ENCODE results near the gene RUNX1. TPM values are rescaled to one million over a fixed set of nuclear protein-coding genes. Genes with fewer than 3 reads are reported as not detected.

RUNX1 gene
- total RNA-seq, 2 experiments from 2014 or later = 50.6 to 55.8 TPM

DNA sequence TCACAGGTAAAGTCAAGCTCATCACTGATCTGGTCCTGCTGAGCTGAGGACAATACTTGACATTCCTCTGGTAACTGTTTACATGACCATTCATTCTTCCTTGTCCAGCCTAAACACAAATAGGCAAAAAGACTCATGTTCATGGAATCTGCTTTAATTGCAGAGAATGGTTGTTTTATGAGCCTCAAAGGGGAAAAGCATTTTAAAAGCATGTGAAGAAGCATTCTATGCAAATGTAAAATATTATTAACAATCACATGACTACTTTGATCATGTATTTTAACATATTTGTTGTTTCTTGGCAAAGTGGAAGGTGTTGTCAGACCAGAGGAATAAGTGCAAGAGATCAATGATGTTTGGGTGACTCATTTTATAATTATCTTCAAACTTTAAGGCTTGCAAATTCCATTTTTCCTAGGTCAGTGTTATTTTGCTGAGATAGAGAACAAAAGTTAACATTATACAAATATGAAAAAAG is 133.7 kb downstream of the RUNX1 start:
- Mint-ChIP-seq H3K36me3 (no peaks in the 10 kb centered on the region), H3K4me3 (no peak overlapping the region)
- POLR2A ChIA-PET = no interaction called here

DNA sequence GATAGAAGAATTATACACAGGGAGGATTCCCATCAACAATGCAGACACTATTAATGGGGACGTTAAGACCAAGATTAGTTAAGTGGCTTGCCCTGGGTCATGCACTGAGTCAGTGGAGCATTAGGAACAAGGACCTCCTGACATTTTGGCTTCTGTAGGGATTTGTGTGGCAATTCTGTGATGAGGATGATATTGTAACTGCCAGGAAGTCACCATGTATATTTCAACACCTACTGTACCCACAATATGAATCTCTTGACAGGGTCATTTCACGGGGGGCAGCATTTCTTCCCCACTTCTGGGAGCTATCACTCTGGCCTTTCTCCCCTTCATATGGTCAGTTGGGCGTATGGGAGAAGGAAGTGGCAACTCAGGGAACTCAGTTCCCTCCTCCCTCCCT is 134.9 kb downstream of the RUNX1 start:
- Mint-ChIP-seq H3K4me1 (ENCODE audit: low read depth) (peaks cover 52% of the 10 kb centered on the region), H3K27ac (no peak overlapping the region), H3K4me3 (no peak overlapping the region), H3K36me3 (no peaks in the 10 kb centered on the region), H3K27me3 (no peaks in the 10 kb centered on the region), H3K9me3 (no peaks in the 10 kb centered on the region)
- DNase-seq = no peak
- ChIA-PET CTCF (interaction anchor here (0.7 to 1.2 kb wide), 3 partner anchors 19 to 47 kb away, joined by 3 read pairs; no protein-coding TSS in a partner anchor), POLR2A (no interaction called here)
- intact Hi-C loops (cut with micrococcal nuclease) = no loop called here

More for the DNA sequence above, 133.7 kb downstream of the RUNX1 start:
- peaks cover 52% of the 10 kb centered on the region for H3K4me1 Mint-ChIP-seq (ENCODE audit: low read depth)
- CTCF ChIA-PET = interaction anchor here (1.2 kb wide), 1 partner anchor 18 kb away, joined by 3 read pairs; no protein-coding TSS in a partner anchor
- no peak for DNase-seq
- no peaks in the 10 kb centered on the region for H3K9me3 Mint-ChIP-seq
- no peaks in the 10 kb centered on the region for H3K27me3 Mint-ChIP-seq
- H3K27ac Mint-ChIP-seq = no peak overlapping the region
- intact Hi-C loops (cut with micrococcal nuclease) = no loop called here

GRCh38 chr21:34913811-34914210 is 135.3 kb downstream of the RUNX1 start:
- no peaks in the 10 kb centered on the region for H3K36me3 Mint-ChIP-seq
- no peak overlapping the region for H3K27ac Mint-ChIP-seq
- H3K27me3 Mint-ChIP-seq = no peaks in the 10 kb centered on the region
- H3K4me1 Mint-ChIP-seq (ENCODE audit: low read depth) = peaks cover 55% of the 10 kb centered on the region
- no peaks in the 10 kb centered on the region for H3K9me3 Mint-ChIP-seq
- CTCF ChIA-PET = interaction anchor here (1.2 kb wide), 1 partner anchor 33 kb away, joined by 3 read pairs; no protein-coding TSS in a partner anchor
- intact Hi-C loops (cut with micrococcal nuclease) = no loop called here
- DNase-seq = no peak
- POLR2A ChIA-PET = no interaction called here
- no peak overlapping the region for H3K4me3 Mint-ChIP-seq

- Mint-ChIP-seq H3K4me1 (ENCODE audit: low read depth) (peaks cover 66% of the 10 kb centered on the region), H3K27ac (no peak overlapping the region), H3K9me3 (no peaks in the 10 kb centered on the region), H3K4me3 (no peak overlapping the region), H3K27me3 (no peaks in the 10 kb centered on the region), H3K36me3 (no peaks in the 10 kb centered on the region)
- ChIA-PET CTCF (no interaction called here), POLR2A (no interaction called here)
- intact Hi-C loops (cut with micrococcal nuclease) = no loop called here
- DNase-seq = no peak
Measured at GRCh38 chr21:34912022-34912945, 136.8 kb downstream of the RUNX1 start.

DNA sequence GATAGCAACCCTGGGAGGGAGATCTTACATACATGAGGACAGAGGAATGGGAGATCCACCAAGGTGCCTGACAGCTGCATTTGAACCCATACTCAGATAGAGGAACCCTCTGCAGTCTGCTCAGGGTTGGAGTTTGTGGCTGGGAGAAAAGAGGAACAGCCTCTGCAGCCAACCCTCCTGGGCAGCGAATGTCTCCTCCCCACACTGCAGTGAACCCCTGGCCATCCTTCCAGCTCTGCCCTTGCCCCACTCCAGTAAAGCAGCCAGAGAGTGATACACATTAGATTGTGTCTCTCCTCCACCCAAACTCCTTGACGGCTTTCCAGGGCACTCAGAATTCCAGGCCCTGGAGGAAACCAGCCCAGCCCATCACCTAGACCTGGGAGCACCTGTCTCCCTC is 137.7 kb downstream of the RUNX1 start:
- DNase-seq = no peak
- Mint-ChIP-seq H3K27ac (no peak overlapping the region), H3K27me3 (no peaks in the 10 kb centered on the region), H3K4me1 (ENCODE audit: low read depth) (peaks cover 71% of the 10 kb centered on the region), H3K36me3 (no peaks in the 10 kb centered on the region), H3K4me3 (no peak overlapping the region), H3K9me3 (no peaks in the 10 kb centered on the region)
- POLR2A ChIA-PET = interaction anchor here (0.9 kb wide), 1 partner anchor 23 kb away, joined by 3 read pairs; no protein-coding TSS in a partner anchor
- CTCF ChIA-PET = no interaction called here
- intact Hi-C loops (cut with micrococcal nuclease) = no loop called here

DNA sequence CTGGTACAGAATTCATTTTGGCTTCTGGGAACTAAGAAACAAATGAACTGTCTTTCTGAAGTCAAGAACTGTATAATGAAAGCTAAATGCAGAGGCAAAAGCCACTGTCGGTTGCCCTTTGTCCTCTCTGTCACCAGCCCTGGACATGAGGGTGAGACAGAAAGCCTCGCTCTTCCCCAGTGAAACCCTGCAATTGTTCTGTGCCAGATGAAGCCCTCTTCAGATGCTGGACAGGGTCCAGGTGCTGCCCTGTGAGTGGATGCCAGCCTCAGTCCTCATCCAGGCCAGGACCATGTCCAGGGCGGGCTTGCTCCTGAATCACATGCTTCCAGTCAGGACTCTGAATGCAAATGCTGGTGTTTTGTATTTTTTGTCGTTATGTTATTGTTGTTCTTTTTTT is 138.7 kb downstream of the RUNX1 start:
- DNase-seq = no peak
- Mint-ChIP-seq H3K4me3 (no peak overlapping the region), H3K4me1 (ENCODE audit: low read depth) (peaks cover 73% of the 10 kb centered on the region), H3K27me3 (no peaks in the 10 kb centered on the region), H3K9me3 (no peaks in the 10 kb centered on the region), H3K27ac (no peak overlapping the region), H3K36me3 (no peaks in the 10 kb centered on the region)
- POLR2A ChIA-PET = interaction anchor here (0.9 to 1.0 kb wide), 2 partner anchors 18 to 22 kb away, joined by 3 read pairs; no protein-coding TSS in a partner anchor
- intact Hi-C loops (cut with micrococcal nuclease) = no loop called here
- CTCF ChIA-PET = interaction anchor here (1.3 kb wide), 1 partner anchor 138 kb away, joined by 3 read pairs; no protein-coding TSS in a partner anchor

GRCh38 chr21:34909492-34910292 is 139.4 kb downstream of the RUNX1 start:
- Mint-ChIP-seq H3K4me1 (ENCODE audit: low read depth) (peaks cover 80% of the 10 kb centered on the region), H3K27ac (no peak overlapping the region), H3K9me3 (no peaks in the 10 kb centered on the region), H3K27me3 (no peaks in the 10 kb centered on the region), H3K36me3 (no peaks in the 10 kb centered on the region), H3K4me3 (no peak overlapping the region)
- CTCF ChIA-PET = interaction anchor here (1.3 kb wide), 1 partner anchor 138 kb away, joined by 3 read pairs; no protein-coding TSS in a partner anchor
- intact Hi-C loops (cut with micrococcal nuclease) = no loop called here
- POLR2A ChIA-PET = interaction anchor here (1.0 kb wide), 2 partner anchors 17 to 19 kb away, joined by 3 read pairs; no protein-coding TSS in a partner anchor
- DNase-seq = no peak

GRCh38 chr21:34908419-34909055 is 140.6 kb downstream of the RUNX1 start:
- no peaks in the 10 kb centered on the region for H3K9me3 Mint-ChIP-seq
- ChIA-PET POLR2A (interaction anchor here (1.0 kb wide), 1 partner anchor 26 kb away, joined by 4 read pairs; no protein-coding TSS in a partner anchor), CTCF (interaction anchor here (0.6 kb wide), 1 partner anchor 828 kb away, joined by 3 read pairs; no protein-coding TSS in a partner anchor)
- intact Hi-C loops (cut with micrococcal nuclease) = no loop called here
- H3K27ac Mint-ChIP-seq = no peak overlapping the region
- H3K4me1 Mint-ChIP-seq (ENCODE audit: low read depth) = peaks cover 77% of the 10 kb centered on the region
- H3K4me3 Mint-ChIP-seq = no peak overlapping the region
- H3K36me3 Mint-ChIP-seq = no peaks in the 10 kb centered on the region
- H3K27me3 Mint-ChIP-seq = no peaks in the 10 kb centered on the region
- DNase-seq = no peak

- Mint-ChIP-seq H3K9me3 (no peaks in the 10 kb centered on the region), H3K4me1 (ENCODE audit: low read depth) (peaks cover 75% of the 10 kb centered on the region), H3K27ac (no peak overlapping the region), H3K4me3 (no peak overlapping the region), H3K27me3 (no peaks in the 10 kb centered on the region), H3K36me3 (no peaks in the 10 kb centered on the region)
- CTCF ChIA-PET = interaction anchor here (0.5 kb wide), 1 partner anchor 48 kb away, joined by 3 read pairs; no protein-coding TSS in a partner anchor
- intact Hi-C loops (cut with micrococcal nuclease) = no loop called here
- POLR2A ChIA-PET = interaction anchor here (1.0 kb wide), 1 partner anchor 26 kb away, joined by 4 read pairs; no protein-coding TSS in a partner anchor
- DNase-seq = no peak
Measured at GRCh38 chr21:34907461-34908418, 141.4 kb downstream of the RUNX1 start.

DNA sequence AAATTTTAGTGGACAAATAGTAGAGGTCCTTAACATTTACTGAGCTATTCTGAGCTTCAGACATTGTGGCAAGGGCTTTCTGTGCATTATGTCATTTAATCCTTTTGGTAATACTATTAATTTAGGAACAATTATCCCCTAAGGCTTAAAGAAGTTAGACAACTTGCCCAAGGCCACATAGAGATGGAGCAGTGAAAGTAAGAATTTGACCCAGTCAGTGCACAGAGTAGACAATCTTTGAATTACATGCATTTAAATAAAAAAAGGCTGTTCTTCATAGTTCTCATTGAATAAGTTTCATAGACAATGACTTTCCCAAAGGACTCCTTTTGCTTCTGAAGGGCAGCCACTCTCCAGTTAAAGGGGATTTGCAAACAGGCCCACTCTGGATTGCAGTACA is 142.7 kb downstream of the RUNX1 start:
- DNase-seq = no peak
- CTCF ChIA-PET = no interaction called here
- Mint-ChIP-seq H3K27me3 (no peaks in the 10 kb centered on the region), H3K4me1 (ENCODE audit: low read depth) (peaks cover 64% of the 10 kb centered on the region), H3K9me3 (no peaks in the 10 kb centered on the region), H3K4me3 (no peak overlapping the region), H3K27ac (no peak overlapping the region), H3K36me3 (no peaks in the 10 kb centered on the region)
- intact Hi-C loops (cut with micrococcal nuclease) = no loop called here
- POLR2A ChIA-PET = interaction anchor here (0.6 kb wide), 1 partner anchor 159 kb away, joined by 3 read pairs; no protein-coding TSS in a partner anchor

DNA sequence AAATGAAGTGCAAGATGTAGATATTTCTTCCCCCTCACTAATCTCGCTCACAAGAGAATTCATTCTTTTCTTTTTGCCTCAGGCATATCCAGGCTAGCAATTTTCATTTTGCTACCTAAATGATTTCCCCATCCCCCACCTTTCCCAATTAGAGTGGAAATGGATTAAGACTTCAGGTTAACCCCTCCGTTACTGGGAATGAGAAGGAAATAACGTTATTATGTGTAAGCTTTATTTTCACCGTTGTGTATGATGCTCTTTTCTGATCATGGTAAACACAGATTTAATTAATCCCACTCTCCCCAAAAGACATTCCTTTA is 143.9 kb downstream of the RUNX1 start:
- no peak for DNase-seq
- Mint-ChIP-seq H3K4me3 (no peak overlapping the region), H3K9me3 (no peaks in the 10 kb centered on the region), H3K27me3 (no peaks in the 10 kb centered on the region), H3K4me1 (ENCODE audit: low read depth) (peaks cover 58% of the 10 kb centered on the region), H3K36me3 (peaks cover 2% of the 10 kb centered on the region), H3K27ac (no peak overlapping the region)
- ChIA-PET POLR2A (no interaction called here), CTCF (interaction anchor here (2.0 kb wide), 1 partner anchor 146 kb away, joined by 4 read pairs; no protein-coding TSS in a partner anchor)
- intact Hi-C loops (cut with micrococcal nuclease) = no loop called here
